GM12892 (cell line): ENCODE results near the gene UBR2.

Experiments
- POLR2A ChIP-seq: IDR thresholded peaks from 2 replicates; pipeline ENCODE4 v1.6.1; 2011; ENCODE audit warnings: low read depth, low read length, control low read depth
- TAF1 ChIP-seq: IDR thresholded peaks from 2 replicates; pipeline ENCODE4 v1.6.1; 2011; ENCODE audit warnings: low read depth, mild to moderate bottlenecking, control low read depth, low read length, borderline replicate concordance

GRCh38 chr6:42652024-42652746 is 88.4 kb downstream of the UBR2 start:
- TF ChIP-seq POLR2A (no peak), TAF1 (no peak)
